ENCODE results near the gene TNFRSF1B. TPM values are rescaled to one million over a fixed set of nuclear protein-coding genes. Genes with fewer than 3 reads are reported as not detected.

TNFRSF1B gene
- total and polyA plus RNA-seq, 9 of the 15 experiments (the other 6 are each of a cell fraction or from before 2014, with no cell fraction given): 8.8 to 91.3 (median 36.0) TPM

DNA sequence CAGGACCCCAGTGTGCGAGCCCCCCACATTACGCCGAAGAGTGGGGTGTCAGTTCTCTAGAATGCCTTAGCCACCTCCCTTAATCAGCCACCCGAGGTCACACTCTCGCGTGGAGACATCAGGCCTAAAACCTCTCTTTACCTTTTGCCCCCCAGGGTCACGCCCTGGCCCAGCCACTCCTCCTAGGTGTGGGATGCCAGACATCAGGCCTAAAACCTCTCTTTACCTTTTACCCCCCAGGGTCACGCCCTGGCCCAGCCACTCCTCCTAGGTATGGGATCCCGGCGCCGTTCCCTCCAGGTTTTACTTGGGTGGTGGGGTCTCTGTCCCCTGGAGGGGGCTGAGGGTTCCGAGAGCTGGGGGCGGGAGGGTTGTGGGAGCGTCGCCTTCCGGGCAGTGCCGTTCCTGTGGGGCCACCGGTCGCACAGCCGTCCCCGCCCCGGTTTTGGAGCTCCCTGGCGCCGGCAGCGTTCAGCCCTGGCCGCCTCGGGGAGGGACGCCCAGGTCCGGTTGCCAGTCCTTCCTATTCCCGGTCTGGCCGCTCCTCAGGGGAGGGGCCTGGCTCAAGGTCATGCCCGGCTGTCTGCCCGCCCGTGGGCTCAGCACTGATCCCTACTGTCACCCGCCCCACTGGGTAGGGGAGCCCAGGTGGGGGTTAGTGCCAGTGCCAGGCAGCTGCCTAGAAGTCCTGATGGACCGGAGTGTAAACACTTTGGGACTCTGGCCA is 63.9 kb downstream of the TNFRSF1B start:
- H3K4me2 ChIP-seq (ENCODE audit: insufficient read depth, low read length): peak overlapping the region; percentile 84
- peaks cover 47% of the 10 kb centered on the region for H3K79me2 ChIP-seq (ENCODE audit: control insufficient read depth, insufficient read depth, low read length)
- no TSS peak for BruUV-seq (replicated peaks)
- FAIRE-seq: no peak
- ChIA-PET CTCF (ENCODE audit: low intra/inter-chr PET ratio) (interaction anchor here (0.6 kb wide), 1 partner anchor 387 kb away, joined by 3 read pairs; no protein-coding TSS in a partner anchor), POLR2A (interaction anchor here (0.6 to 1.6 kb wide), 4 partner anchors 12 to 567 kb away, joined by 3 to 7 read pairs (median 3); no protein-coding TSS in a partner anchor)
- DNase-seq (ENCODE audit: extremely low read depth in 1 of 4, low spot score in 3 of 4): peak; percentile 43 to 72 (median 56)
- H3K9ac ChIP-seq (ENCODE audit: insufficient read depth in 1 of 2, low read depth in 2 of 2, low read length in 2 of 2): peak overlapping the region; percentile 90 to 97
- WGBS (ENCODE audit: insufficient coverage, low coverage, missing lambda C conversion rate): 2% methylated on average over 33 of the region's 36 CpGs
- in situ Hi-C loops (cut with MboI): no loop called here
- H3K27ac ChIP-seq (ENCODE audit: extremely low read depth, low read depth, low read length): peak overlapping the region; percentile 77
- peaks cover 12 to 26% of the 10 kb centered on the region in 2 experiments; a peak in 4 of 5 replicates for H3K4me1 ChIP-seq (replicated peaks in 1 of 2; ENCODE audit: control insufficient read depth in 2 of 2, insufficient read depth in 2 of 2, low read length in 2 of 2)
- peak overlapping the region; percentile 96 for H3K4me3 ChIP-seq
- H3K36me3 ChIP-seq (ENCODE audit: control insufficient read depth, insufficient read depth, low read length): peaks cover 24% of the 10 kb centered on the region
- intact Hi-C loops (cut with micrococcal nuclease): no loop called here
- H2AFZ ChIP-seq (ENCODE audit: low read depth, low read length): peak overlapping the region; percentile 51; the same call in 1 of the 2 replicates
- H3K9me1 ChIP-seq (ENCODE audit: control insufficient read depth, insufficient read depth, low read length): no peaks in the 10 kb centered on the region
- peak; percentile 68 for ATAC-seq
- H4K20me1 ChIP-seq (replicated peaks; ENCODE audit: control insufficient read depth, insufficient read depth, low read length): no peaks in the 10 kb centered on the region
- no peaks in the 10 kb centered on the region for H3K9me3 ChIP-seq (replicated peaks; ENCODE audit: control insufficient read depth, insufficient read depth, low read depth, low read length)
- H3K27me3 ChIP-seq (ENCODE audit: control insufficient read depth in 2 of 2, insufficient read depth in 2 of 2, low read length in 2 of 2): no peaks in the 10 kb centered on the region
- no peak for TF ChIP-seq YBX1 (IDR thresholded peaks at IDR 0.05)
- TF ChIP-seq, protein P1, sequence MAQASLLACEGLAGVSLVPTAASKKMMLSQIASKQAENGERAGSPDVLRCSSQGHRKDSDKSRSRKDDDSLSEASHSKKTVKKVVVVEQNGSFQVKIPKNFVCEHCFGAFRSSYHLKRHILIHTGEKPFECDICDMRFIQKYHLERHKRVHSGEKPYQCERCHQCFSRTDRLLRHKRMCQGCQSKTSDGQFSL (CRISPR knock-in tag; IDR thresholded peaks at IDR 0.05): no peak
- TF ChIP-seq, protein P1 (tag; IDR thresholded peaks at IDR 0.05): no peak
- TF ChIP-seq ZC3H4 (CRISPR knock-in tag; IDR thresholded peaks at IDR 0.05; ENCODE audit: borderline replicate concordance): peak; percentile 72; the same call in 1 of the 2 replicates
- peak; percentile 8 for TF ChIP-seq FIP1L1 (IDR thresholded peaks at IDR 0.05; ENCODE audit: low read depth, low read length, poor library complexity, severe bottlenecking)
- TF ChIP-seq ZNF165 (CRISPR knock-in tag; IDR thresholded peaks at IDR 0.05; ENCODE audit: borderline replicate concordance): no peak
- TF ChIP-seq ZFX (CRISPR knock-in tag; IDR thresholded peaks at IDR 0.05): peak; percentile 32
- 0 out of 2 replicates have a peak, but pooled peaks have one; percentile 25 for TF ChIP-seq HIVEP1 (CRISPR knock-in tag; IDR thresholded peaks at IDR 0.05)
- TF ChIP-seq SAFB (IDR thresholded peaks at IDR 0.05; ENCODE audit: borderline replicate concordance, low read depth, low read length): peak; percentile 58; the same call in 1 of the 2 replicates
- TF ChIP-seq HMGN3 (IDR thresholded peaks at IDR 0.05; ENCODE audit: borderline replicate concordance, extremely low read depth, insufficient read length, low read depth, low read length): peak; percentile 61
- TF ChIP-seq, protein P2, sequence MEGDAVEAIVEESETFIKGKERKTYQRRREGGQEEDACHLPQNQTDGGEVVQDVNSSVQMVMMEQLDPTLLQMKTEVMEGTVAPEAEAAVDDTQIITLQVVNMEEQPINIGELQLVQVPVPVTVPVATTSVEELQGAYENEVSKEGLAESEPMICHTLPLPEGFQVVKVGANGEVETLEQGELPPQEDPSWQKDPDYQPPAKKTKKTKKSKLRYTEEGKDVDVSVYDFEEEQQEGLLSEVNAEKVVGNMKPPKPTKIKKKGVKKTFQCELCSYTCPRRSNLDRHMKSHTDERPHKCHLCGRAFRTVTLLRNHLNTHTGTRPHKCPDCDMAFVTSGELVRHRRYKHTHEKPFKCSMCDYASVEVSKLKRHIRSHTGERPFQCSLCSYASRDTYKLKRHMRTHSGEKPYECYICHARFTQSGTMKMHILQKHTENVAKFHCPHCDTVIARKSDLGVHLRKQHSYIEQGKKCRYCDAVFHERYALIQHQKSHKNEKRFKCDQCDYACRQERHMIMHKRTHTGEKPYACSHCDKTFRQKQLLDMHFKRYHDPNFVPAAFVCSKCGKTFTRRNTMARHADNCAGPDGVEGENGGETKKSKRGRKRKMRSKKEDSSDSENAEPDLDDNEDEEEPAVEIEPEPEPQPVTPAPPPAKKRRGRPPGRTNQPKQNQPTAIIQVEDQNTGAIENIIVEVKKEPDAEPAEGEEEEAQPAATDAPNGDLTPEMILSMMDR (IDR thresholded peaks at IDR 0.05 in 2 of 3, conservative IDR thresholded peaks at IDR 0.05 in 1 of 3; ENCODE audit: insufficient read depth in 2 of 3, low read depth in 1 of 3, low read length in 3 of 3): no peak
- TF ChIP-seq MAZ (CRISPR knock-in tag; conservative IDR thresholded peaks at IDR 0.05 in 1 of 2, IDR thresholded peaks at IDR 0.05 in 1 of 2): 0 out of 4 replicates have a peak, but pooled peaks have one; percentile 10 to 36
- peak; percentile 81 for TF ChIP-seq ESRRA (IDR thresholded peaks at IDR 0.05; ENCODE audit: borderline replicate concordance, low read depth)
- 0 out of 2 replicates have a peak, but pooled peaks have one; percentile 44 for TF ChIP-seq ZEB2 (IDR thresholded peaks at IDR 0.05)
- TF ChIP-seq, protein P3, sequence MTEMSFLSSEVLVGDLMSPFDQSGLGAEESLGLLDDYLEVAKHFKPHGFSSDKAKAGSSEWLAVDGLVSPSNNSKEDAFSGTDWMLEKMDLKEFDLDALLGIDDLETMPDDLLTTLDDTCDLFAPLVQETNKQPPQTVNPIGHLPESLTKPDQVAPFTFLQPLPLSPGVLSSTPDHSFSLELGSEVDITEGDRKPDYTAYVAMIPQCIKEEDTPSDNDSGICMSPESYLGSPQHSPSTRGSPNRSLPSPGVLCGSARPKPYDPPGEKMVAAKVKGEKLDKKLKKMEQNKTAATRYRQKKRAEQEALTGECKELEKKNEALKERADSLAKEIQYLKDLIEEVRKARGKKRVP (CRISPR knock-in tag; IDR thresholded peaks at IDR 0.05): no peak
